Stomach (tissue), 9 donors: ENCODE data around the gene ENOX1. TPM values are rescaled to one million over a fixed set of nuclear protein-coding genes. Genes with fewer than 3 reads are reported as not detected.

ENCODE experiments used
- DNase-seq, 2 donors: peaks; one replicate each; pipeline versions ENCODE4 v3.0.0 to v3.0.0-alpha.2; 2013 to 2019
- H3K27ac ChIP-seq, 5 donors: fragments of 200-600 bp in 4 of 5; sonication (generic) in 4 of 5; one replicate each; pipeline ENCODE4 v1.5.1; 2013 to 2019; ENCODE audit warnings: mild to moderate bottlenecking in 1 of 5, moderate library complexity in 1 of 5
- H3K27me3 ChIP-seq, 3 donors: fragments of 200-600 bp; sonication (generic); one replicate each; pipeline ENCODE4 v1.5.1; 2017 to 2019; ENCODE audit warnings: mixed run types in 1 of 3
- H3K36me3 ChIP-seq, 4 donors: fragments of 200-600 bp; sonication (generic); 1 replicate in 3 of 4; 2 replicates in 1 of 4; pipeline ENCODE4 v1.5.1; 2016 to 2019
- H3K4me1 ChIP-seq, 4 donors: fragments of 200-600 bp; sonication (generic); one replicate each; pipeline ENCODE4 v1.5.1; 2016 to 2019
- H3K4me3 ChIP-seq, 4 donors: fragments of 200-600 bp; sonication (generic) in 3 of 4; one replicate each; pipeline ENCODE4 v1.5.1; 2016 to 2019; ENCODE audit warnings: mild to moderate bottlenecking in 1 of 4
- H3K9me3 ChIP-seq, 4 donors: fragments of 200-600 bp; sonication (generic); one replicate each; pipeline ENCODE4 v1.5.1; 2016 to 2019
- EP300 ChIP-seq: sonication (generic); formaldehyde crosslinking; IDR thresholded peaks from one replicate; pipeline ENCODE4 v1.6.1; 2017; ENCODE audit warnings: antibody characterized with exemption
- POLR2A ChIP-seq, 4 donors: fragments of 450-650 bp; IDR thresholded peaks; one replicate each; pipeline ENCODE4 v1.6.1; 2016; ENCODE audit warnings: antibody characterized with exemption in 4 of 4, control low read depth in 2 of 4, mild to moderate bottlenecking in 1 of 4, moderate library complexity in 1 of 4
- POLR2AphosphoS5 ChIP-seq, 3 donors: sonication (generic); formaldehyde crosslinking; IDR thresholded peaks; one replicate each; pipeline ENCODE4 v1.6.1; 2016; ENCODE audit warnings: antibody characterized with exemption in 3 of 3
- WGBS, 5 donors: extraction: QIAGEN DNeasy Blood & Tissue Kit in 3 of 5; methylation state at CpG; one replicate each; pipeline versions ENCODE4 v1.1.5 to v1.1.7; 2013 to 2018; 5-methylcytosine and 5-hydroxymethylcytosine counted together
- intact Hi-C: fragments of 100-400 bp; cut with DNase I; formaldehyde crosslinking; loops from one replicate; pipeline ENCODE4 v1.15.1; 2023; ENCODE audit warnings: low total_unique reads
- polyA plus RNA-seq, 3 donors: library from polyadenylated mRNA; stranded (reverse); fragments of 200-250 nt; gene quantifications; one replicate each; pipeline ENCODE4 v1.2.3, GENCODE V29; 2013
- total RNA-seq, 5 donors: library from RNA; depleted of rRNA; stranded (reverse); fragments of >200 nt; gene quantifications; one replicate each; pipeline versions ENCODE4 v1.1.0 to v1.2.3, GENCODE V29; 2014 to 2016
- TF ChIP-seq, protein P1 (sequence below), 7 experiments: fragments of 450-650 bp in 4 of 7; fragments of 200-600 bp in 3 of 7; sonication (generic) in 3 of 7; IDR thresholded peaks; one replicate each; pipeline ENCODE4 v1.5.1; 2016 to 2019; ENCODE audit warnings: antibody characterized with exemption in 7 of 7, control low read depth in 2 of 7, mild to moderate bottlenecking in 1 of 7
- donor health status: healthy with polysubstance abuse.
- donor health status: Bipolar disorder and iron deficiency.
- donor health status: healthy.

The ENOX1 gene
- total and polyA plus RNA-seq, 8 donors = 0.46 to 6.2 (median 1.4) TPM; not detected in 1

DNA sequence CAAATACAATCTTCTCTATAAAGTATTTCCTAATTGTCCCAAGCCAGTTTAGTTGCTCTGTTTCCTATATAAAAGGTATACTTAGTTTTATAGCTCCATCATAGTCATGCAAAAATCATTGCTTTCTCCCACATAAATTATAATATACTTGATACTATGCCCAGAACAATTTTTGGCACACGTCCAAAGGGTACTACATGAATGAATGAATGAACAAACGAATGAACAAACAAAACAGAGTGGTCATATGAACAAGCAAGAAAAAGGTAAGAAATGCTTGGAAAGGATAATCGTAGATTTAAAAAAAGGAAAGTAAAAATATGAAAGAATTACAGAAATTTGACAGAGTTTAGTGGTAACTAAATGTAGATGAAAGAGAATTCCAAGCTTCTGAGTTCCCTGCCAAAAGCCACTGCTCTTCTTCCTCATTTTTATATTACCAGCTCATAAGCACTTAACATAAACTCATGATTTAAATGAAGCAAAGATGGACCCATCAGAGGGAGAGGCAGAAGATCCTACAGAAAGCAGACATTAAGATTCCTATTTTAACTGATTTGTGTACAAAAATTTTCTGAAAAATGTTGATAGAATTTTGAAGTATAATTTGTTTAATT, 123.2 kb downstream of the ENOX1 start:
- TF ChIP-seq POLR2AphosphoS5 (IDR thresholded peaks at IDR 0.05) = no peak
- TF ChIP-seq POLR2A (IDR thresholded peaks at IDR 0.05) = no peak
- TF ChIP-seq, protein P1, sequence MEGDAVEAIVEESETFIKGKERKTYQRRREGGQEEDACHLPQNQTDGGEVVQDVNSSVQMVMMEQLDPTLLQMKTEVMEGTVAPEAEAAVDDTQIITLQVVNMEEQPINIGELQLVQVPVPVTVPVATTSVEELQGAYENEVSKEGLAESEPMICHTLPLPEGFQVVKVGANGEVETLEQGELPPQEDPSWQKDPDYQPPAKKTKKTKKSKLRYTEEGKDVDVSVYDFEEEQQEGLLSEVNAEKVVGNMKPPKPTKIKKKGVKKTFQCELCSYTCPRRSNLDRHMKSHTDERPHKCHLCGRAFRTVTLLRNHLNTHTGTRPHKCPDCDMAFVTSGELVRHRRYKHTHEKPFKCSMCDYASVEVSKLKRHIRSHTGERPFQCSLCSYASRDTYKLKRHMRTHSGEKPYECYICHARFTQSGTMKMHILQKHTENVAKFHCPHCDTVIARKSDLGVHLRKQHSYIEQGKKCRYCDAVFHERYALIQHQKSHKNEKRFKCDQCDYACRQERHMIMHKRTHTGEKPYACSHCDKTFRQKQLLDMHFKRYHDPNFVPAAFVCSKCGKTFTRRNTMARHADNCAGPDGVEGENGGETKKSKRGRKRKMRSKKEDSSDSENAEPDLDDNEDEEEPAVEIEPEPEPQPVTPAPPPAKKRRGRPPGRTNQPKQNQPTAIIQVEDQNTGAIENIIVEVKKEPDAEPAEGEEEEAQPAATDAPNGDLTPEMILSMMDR (IDR thresholded peaks at IDR 0.05) = no peak
- TF ChIP-seq EP300 = no peak
- H3K36me3 ChIP-seq = no peaks in the 10 kb centered on the region
- intact Hi-C loops = no loop called here
- H3K27me3 ChIP-seq = no peaks in the 10 kb centered on the region
- no peak overlapping the region for H3K27ac ChIP-seq
- WGBS, 5 donors = 54 to 78% (median 70%) methylated on average over 3 of the region's 3 CpGs
- H3K4me1 ChIP-seq = peaks cover 0 to 39% (median 22%) of the 10 kb centered on the region in 4 donors
- H3K4me3 ChIP-seq = no peak overlapping the region
- DNase-seq = peak in 1 of 2 donors; percentile 26
- no peaks in the 10 kb centered on the region for H3K9me3 ChIP-seq

DNA sequence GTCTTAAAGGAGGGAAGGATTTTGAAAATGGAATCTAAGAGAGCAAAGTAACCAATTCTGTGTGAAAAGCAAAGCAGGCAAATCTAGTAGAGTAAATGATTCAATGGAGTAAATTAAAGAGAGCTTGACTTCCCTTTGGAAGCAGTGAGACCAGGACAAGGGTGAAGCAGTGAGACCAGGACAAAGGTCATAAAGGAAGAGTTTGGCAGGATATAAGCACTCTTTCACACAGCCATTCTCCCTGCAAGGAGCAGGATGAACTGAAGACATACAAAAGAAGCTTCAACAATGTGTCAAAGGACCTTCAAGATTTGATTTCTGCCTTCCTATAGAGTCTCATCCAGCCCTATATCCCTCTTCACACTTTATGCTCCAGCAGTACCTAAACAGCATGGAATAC, 123.8 kb downstream of the ENOX1 start:
- no peak overlapping the region for H3K4me3 ChIP-seq
- peak in 1 of 2 donors; percentile 20 for DNase-seq
- no peaks in the 10 kb centered on the region for H3K9me3 ChIP-seq
- no peak overlapping the region for H3K27ac ChIP-seq
- peaks cover 0 to 39% (median 22%) of the 10 kb centered on the region in 4 donors for H3K4me1 ChIP-seq
- intact Hi-C loops = no loop called here
- TF ChIP-seq, protein P1 (IDR thresholded peaks at IDR 0.05) = no peak
- no peak for TF ChIP-seq POLR2AphosphoS5 (IDR thresholded peaks at IDR 0.05)
- no peak for TF ChIP-seq POLR2A (IDR thresholded peaks at IDR 0.05)
- no peak for TF ChIP-seq EP300
- H3K27me3 ChIP-seq = no peaks in the 10 kb centered on the region
- no peaks in the 10 kb centered on the region for H3K36me3 ChIP-seq

DNA sequence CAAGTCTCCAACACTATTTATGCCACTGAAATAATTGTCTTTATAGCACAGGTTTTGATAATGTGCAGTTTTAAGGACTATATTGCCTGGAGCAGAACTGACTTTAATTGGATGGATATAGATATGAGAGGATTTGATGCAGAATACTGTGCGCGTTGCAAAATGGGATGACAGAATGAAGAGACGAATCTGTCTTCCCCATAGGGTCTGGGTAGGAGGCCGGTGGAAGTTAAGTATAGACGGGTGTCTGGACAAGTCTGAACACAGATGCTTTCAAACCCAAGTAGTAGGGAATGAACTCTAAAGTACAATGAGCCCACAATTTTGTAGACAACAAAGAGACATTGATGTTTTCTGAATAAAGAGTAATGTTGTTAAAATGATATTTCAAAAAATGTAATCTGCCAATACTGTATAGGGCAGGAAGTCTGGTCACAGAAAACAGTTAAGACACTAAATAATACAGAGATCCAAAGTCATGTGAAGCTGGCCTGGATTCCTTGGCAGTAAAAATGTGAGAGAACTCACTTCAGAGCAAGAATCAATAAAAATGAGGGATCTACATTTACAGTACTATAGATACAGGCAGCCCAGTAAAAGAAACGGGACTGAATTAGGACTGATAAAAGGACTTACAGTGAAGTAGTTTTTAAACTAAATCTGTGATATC, 125.5 kb downstream of the ENOX1 start:
- no peaks in the 10 kb centered on the region for H3K36me3 ChIP-seq
- H3K27ac ChIP-seq = no peak overlapping the region
- no peak for TF ChIP-seq EP300
- no peak for TF ChIP-seq POLR2A (IDR thresholded peaks at IDR 0.05)
- no peak for TF ChIP-seq POLR2AphosphoS5 (IDR thresholded peaks at IDR 0.05)
- peaks cover 0 to 35% (median 22%) of the 10 kb centered on the region in 4 donors for H3K4me1 ChIP-seq
- WGBS, 5 donors = 77 to 80% (median 78%) methylated on average over 6 of the region's 6 CpGs
- no peak for DNase-seq
- H3K4me3 ChIP-seq = no peak overlapping the region
- H3K27me3 ChIP-seq = no peaks in the 10 kb centered on the region
- H3K9me3 ChIP-seq = no peaks in the 10 kb centered on the region
- intact Hi-C loops = no loop called here

DNA sequence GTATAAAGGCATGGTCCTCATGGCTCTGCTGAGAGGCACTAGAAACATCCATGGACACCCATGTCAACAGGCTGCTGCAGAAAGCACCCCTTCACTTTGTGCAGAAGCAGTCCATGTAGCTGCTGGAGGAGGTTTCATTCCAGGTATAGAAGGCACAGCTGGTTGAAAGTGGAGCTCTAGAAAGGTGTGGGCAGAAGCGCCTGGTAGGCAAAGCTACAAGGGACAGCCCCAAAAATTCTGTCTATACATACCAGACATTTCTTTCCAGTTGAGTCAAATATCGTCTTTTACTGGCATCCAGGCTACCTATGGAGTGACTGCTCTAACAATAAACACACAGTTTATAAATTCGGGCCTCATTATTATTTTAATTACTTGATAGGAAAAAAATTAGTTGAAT, 129.3 kb downstream of the ENOX1 start:
- no peaks in the 10 kb centered on the region for H3K9me3 ChIP-seq
- intact Hi-C loops = no loop called here
- no peaks in the 10 kb centered on the region for H3K36me3 ChIP-seq
- 81 to 92% (median 89%) methylated on average over 3 of the region's 3 CpGs for WGBS, 5 donors
- no peak overlapping the region for H3K4me3 ChIP-seq
- H3K4me1 ChIP-seq = no peaks in the 10 kb centered on the region
- H3K27ac ChIP-seq = no peak overlapping the region
- no peaks in the 10 kb centered on the region for H3K27me3 ChIP-seq
- DNase-seq = no peak
- no peak for TF ChIP-seq EP300
- no peak for TF ChIP-seq POLR2A (IDR thresholded peaks at IDR 0.05)
- no peak for TF ChIP-seq POLR2AphosphoS5 (IDR thresholded peaks at IDR 0.05)
- TF ChIP-seq, protein P1 (IDR thresholded peaks at IDR 0.05) = no peak

DNA sequence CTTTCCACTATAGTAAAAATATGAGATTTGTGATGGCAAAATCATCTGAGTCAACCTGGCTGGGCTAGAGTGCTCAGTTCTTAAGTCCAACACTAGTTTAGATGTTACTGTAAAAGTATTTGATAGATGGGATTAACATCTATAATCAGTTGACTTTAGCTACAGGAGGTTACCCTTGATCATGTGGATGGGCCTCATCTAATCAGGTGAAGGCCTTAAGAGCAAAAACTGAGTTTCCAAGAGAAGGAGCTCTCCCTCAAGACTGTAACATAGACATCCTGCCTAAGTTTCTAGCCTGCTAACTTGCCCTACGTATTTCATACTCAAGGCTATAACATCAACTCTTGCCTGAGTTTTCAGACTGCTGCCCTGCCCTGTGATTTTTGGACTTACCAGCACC, 132.8 kb downstream of the ENOX1 start:
- H3K36me3 ChIP-seq = no peaks in the 10 kb centered on the region
- H3K4me1 ChIP-seq = no peaks in the 10 kb centered on the region
- H3K4me3 ChIP-seq = no peak overlapping the region
- TF ChIP-seq, protein P1 (IDR thresholded peaks at IDR 0.05) = no peak
- TF ChIP-seq EP300 (no peak), POLR2A (IDR thresholded peaks at IDR 0.05) (no peak), POLR2AphosphoS5 (IDR thresholded peaks at IDR 0.05) (no peak)
- no peak for DNase-seq
- no peaks in the 10 kb centered on the region for H3K27me3 ChIP-seq
- intact Hi-C loops = no loop called here
- H3K27ac ChIP-seq = no peak overlapping the region
- no peaks in the 10 kb centered on the region for H3K9me3 ChIP-seq
- 79 to 100% (median 92%) methylated on average over 1 of the region's 1 CpG for WGBS, 5 donors
